Measurements from ENCODE around the gene MUTYH.

MUTYH gene

GRCh38 chr1:45328680-45329079, 11.6 kb downstream of the MUTYH start:
- Histone ChIP-seq H3K9me3 (ENCODE audit: severe bottlenecking) (no peaks in the 10 kb centered on the region), H3K27ac (ENCODE audit: poor library complexity, severe bottlenecking) (peak overlapping the region; percentile 17), H3K36me3 (ENCODE audit: low read depth) (peaks cover 13% of the 10 kb centered on the region), H3K4me3 (ENCODE audit: severe bottlenecking) (no peak overlapping the region), H3K4me1 (ENCODE audit: insufficient read depth, poor library complexity, severe bottlenecking) (peaks cover 8% of the 10 kb centered on the region), H3K27me3 (ENCODE audit: insufficient read depth, poor library complexity, severe bottlenecking) (no peaks in the 10 kb centered on the region)
- TF ChIP-seq, protein P1, sequence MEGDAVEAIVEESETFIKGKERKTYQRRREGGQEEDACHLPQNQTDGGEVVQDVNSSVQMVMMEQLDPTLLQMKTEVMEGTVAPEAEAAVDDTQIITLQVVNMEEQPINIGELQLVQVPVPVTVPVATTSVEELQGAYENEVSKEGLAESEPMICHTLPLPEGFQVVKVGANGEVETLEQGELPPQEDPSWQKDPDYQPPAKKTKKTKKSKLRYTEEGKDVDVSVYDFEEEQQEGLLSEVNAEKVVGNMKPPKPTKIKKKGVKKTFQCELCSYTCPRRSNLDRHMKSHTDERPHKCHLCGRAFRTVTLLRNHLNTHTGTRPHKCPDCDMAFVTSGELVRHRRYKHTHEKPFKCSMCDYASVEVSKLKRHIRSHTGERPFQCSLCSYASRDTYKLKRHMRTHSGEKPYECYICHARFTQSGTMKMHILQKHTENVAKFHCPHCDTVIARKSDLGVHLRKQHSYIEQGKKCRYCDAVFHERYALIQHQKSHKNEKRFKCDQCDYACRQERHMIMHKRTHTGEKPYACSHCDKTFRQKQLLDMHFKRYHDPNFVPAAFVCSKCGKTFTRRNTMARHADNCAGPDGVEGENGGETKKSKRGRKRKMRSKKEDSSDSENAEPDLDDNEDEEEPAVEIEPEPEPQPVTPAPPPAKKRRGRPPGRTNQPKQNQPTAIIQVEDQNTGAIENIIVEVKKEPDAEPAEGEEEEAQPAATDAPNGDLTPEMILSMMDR (IDR thresholded peaks at IDR 0.05; ENCODE audit: poor library complexity, severe bottlenecking): no peak
- ATAC-seq (ENCODE audit: low read depth) (no peak), DNase-seq (ENCODE audit: low spot score) (no peak)

DNA sequence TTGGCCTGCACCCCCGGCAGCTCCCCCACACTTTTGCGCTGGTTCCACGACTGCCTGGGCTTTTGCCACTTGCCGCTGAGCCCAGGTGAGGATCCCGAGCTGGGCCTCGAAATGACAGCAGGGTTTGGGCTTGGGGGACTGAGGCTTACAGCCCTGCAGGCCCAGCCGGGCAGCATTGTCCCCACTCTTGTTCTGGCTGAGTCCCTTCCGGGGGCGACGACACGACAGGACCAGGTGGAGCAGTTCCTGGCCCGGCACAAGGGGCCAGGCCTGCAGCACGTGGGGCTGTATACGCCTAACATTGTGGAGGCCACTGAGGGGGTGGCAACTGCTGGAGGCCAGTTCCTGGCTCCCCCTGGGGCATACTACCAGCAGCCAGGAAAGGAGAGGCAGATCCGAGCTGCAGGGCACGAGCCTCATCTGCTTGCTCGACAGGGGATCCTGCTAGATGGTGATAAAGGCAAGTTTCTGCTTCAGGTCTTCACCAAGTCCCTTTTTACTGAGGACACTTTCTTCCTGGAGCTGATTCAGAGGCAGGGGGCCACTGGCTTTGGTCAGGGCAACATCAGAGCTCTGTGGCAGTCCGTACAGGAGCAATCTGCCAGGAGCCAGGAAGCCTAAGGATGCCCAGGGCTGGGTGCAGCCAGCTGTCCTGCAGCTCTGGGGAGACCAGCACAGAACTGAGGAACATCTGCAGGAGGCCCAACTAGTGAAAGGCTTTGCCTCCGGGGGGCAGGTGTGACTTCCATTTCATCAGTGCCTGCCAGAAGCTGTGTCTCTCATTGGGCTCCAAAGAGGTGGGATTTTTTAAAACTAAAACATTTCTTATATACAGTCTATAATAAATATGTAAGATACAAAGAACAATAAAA, 12.4 kb downstream of the MUTYH start:
- Histone ChIP-seq H3K4me3 (ENCODE audit: severe bottlenecking) (no peak overlapping the region), H3K27me3 (ENCODE audit: insufficient read depth, poor library complexity, severe bottlenecking) (no peaks in the 10 kb centered on the region), H3K9me3 (ENCODE audit: severe bottlenecking) (no peaks in the 10 kb centered on the region), H3K36me3 (ENCODE audit: low read depth) (peaks cover 7% of the 10 kb centered on the region), H3K4me1 (ENCODE audit: insufficient read depth, poor library complexity, severe bottlenecking) (peaks cover 8% of the 10 kb centered on the region), H3K27ac (ENCODE audit: poor library complexity, severe bottlenecking) (no peak overlapping the region)
- DNase-seq (ENCODE audit: low spot score): no peak
- TF ChIP-seq, protein P1 (IDR thresholded peaks at IDR 0.05; ENCODE audit: poor library complexity, severe bottlenecking): no peak
- ATAC-seq (ENCODE audit: low read depth): no peak

- no peaks in the 10 kb centered on the region for H3K9me3 ChIP-seq (ENCODE audit: severe bottlenecking)
- peak; percentile 64 for ATAC-seq (ENCODE audit: low read depth)
- H3K27ac ChIP-seq (ENCODE audit: poor library complexity, severe bottlenecking): no peak within 1 kb of the TSS
Observed at GRCh38 chr1:45326627-45327623, 13.3 kb downstream of the MUTYH start, which contains the start of gene HPDL. TSS of gene HPDL (plus strand) at chr1:45326895. CDS start at chr1:45327149, 254 bp downstream.

GRCh38 chr1:45325851-45326506, 14.3 kb downstream of the MUTYH start:
- no peak overlapping the region for H3K27ac ChIP-seq (ENCODE audit: poor library complexity, severe bottlenecking)
- TF ChIP-seq, protein P1 (IDR thresholded peaks at IDR 0.05; ENCODE audit: poor library complexity, severe bottlenecking): no peak
- H3K9me3 ChIP-seq (ENCODE audit: severe bottlenecking): no peaks in the 10 kb centered on the region
- DNase-seq (ENCODE audit: low spot score) (no peak), ATAC-seq (ENCODE audit: low read depth) (no peak)
- peaks cover 8% of the 10 kb centered on the region for H3K4me1 ChIP-seq (ENCODE audit: insufficient read depth, poor library complexity, severe bottlenecking)
- no peak overlapping the region for H3K4me3 ChIP-seq (ENCODE audit: severe bottlenecking)
- peaks cover 3% of the 10 kb centered on the region for H3K36me3 ChIP-seq (ENCODE audit: low read depth)
- no peaks in the 10 kb centered on the region for H3K27me3 ChIP-seq (ENCODE audit: insufficient read depth, poor library complexity, severe bottlenecking)

More at GRCh38 chr1:45326627-45327623, 13.3 kb downstream of the MUTYH start, which contains the start of gene HPDL:
- Histone ChIP-seq H3K4me1 (ENCODE audit: insufficient read depth, poor library complexity, severe bottlenecking) (peaks cover 8% of the 10 kb centered on the region), H3K27me3 (ENCODE audit: insufficient read depth, poor library complexity, severe bottlenecking) (no peaks in the 10 kb centered on the region), H3K4me3 (ENCODE audit: severe bottlenecking) (peak within 1 kb of the TSS; percentile 29), H3K36me3 (ENCODE audit: low read depth) (peaks cover 7% of the 10 kb centered on the region)
- DNase-seq (ENCODE audit: low spot score): no peak
- TF ChIP-seq, protein P1 (IDR thresholded peaks at IDR 0.05; ENCODE audit: poor library complexity, severe bottlenecking): no peak

Data from RWPE2 (cell line).